Measurements from ENCODE around the gene RYR2. TPM values are rescaled to one million over a fixed set of nuclear protein-coding genes. Genes with fewer than 3 reads are reported as not detected.

Gene RYR2
- total RNA-seq, 2 donors from 2014 or later, result 0.18 to 0.45 TPM

GRCh38 chr1:237867380-237867888 lies 825.5 kb downstream of the RYR2 start:
- intact Hi-C loops (cut with DNase I, micrococcal nuclease), result no loop called here
- DNase-seq, result no peak
- ATAC-seq, result no peak

DNA sequence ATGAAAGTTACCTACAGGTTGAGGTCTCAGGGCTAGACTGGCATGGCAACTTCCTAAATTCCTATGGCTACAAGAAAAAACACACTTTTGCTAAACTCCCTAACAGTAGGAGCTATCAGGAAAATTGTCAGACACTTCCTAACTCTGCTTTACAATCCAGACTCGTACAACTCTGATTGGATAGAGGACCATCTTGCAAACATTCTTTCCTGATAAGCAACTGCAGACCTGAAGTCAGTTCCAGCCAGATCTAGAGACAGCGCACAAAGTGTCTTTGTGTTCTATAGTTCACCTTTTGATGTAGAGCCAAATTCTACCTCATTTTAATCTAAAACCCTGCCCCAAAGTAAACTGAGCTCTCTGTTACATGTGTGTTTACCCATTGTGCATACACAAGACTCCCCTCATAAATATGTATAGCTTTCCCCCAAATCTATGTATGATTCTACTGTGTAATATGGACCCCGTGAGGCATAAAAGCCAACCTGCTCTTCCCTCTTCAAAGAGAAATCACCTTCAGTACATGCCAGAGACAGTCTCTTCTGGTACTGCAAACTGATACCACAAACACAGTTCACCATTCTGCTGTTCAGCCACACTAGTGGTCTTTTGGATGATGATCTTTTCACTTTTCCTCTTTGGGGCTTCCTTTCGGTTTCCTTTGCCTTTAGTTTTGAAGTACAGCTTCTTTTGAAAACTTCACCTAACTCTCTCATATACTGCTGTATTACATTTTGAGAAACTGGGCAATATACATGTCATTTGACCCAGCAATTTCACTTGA lies 827.0 kb downstream of the RYR2 start:
- intact Hi-C loops (cut with DNase I, micrococcal nuclease), result no loop called here
- DNase-seq (no peak), ATAC-seq (peak; percentile 95)

DNA sequence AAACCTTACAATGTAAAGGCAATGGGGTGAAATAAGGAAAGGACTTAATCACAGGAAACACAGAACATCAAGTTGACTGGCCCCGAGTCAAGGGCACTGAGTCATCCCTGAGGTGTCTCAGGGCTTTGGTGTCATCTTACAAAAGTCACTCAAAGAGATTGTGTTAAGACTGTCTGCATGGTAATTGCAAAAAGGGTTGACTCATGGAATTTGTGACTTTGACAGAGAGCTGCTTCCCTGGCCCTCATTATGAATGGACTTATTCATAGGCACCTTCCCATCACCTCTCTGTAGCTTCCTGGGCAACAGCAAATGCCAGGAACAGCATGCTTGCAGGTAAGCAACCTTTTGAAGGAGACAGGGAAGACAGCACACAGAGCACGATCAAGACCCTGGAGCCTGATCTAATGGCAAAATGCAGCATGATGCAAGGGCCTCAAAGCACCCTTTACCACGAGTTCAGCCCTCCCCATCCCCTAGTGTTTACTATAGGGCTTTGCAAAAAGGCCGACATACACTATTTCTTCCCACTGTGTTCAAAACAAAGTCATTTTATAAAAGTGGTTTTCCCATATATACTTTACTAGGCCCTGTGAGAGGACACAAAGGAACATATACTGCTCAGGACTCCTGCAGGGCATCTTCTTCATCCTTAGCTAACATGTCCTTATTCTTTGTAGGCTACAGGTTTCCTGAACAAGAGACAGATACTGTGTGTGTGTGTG lies 831.7 kb downstream of the RYR2 start:
- no peak for DNase-seq
- intact Hi-C loops (cut with DNase I, micrococcal nuclease), result no loop called here
- no peak for ATAC-seq

GRCh38 chr1:237875291-237875690 lies 833.3 kb downstream of the RYR2 start:
- DNase-seq, result no peak
- intact Hi-C loops (cut with DNase I, micrococcal nuclease), result no loop called here
- ATAC-seq, result no peak

DNA sequence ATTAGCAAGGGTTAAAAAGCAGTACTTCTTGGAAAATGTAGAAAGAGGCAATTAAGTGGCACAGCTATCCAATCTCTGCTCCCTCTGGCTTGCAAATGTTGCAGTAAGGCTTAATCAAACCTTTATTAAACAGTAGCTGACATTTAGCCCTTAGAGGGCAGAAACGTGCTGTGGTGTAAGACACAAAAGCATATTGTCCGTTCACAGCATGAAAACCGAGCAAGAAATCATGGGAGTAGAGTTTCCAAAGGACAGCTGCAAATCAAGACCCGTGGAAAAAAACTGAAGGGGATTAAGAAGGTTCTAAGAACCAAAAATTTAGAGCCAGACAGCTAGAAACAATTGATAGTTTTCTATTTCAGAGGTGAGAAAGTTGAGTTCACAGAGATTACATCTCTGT lies 835.6 kb downstream of the RYR2 start:
- intact Hi-C loops (cut with DNase I, micrococcal nuclease), result no loop called here
- ATAC-seq (no peak), DNase-seq (no peak)

- DNase-seq (no peak), ATAC-seq (no peak)
- intact Hi-C loops (cut with DNase I, micrococcal nuclease), result no loop called here
These were observed 836.4 kb downstream of the RYR2 start for GRCh38 chr1:237878406-237878805.

DNA sequence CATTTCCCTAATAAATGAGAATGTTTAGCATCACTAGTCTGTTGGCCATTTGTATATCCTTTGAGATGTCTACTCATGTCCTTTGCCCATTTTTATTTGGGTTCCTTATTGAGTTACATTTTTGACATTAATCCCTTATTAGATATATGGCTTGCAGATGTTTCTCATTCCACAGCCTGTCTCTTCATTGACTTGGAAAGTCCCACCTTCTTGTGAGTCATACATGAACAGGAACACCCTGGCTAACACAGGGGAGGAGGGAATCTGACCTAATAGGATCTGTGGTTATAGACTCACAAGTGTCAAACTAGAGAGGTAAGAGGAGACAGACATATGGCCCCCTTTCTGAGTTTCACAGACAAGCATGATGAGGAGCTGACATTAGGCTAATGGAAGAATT lies 837.2 kb downstream of the RYR2 start:
- no peak for ATAC-seq
- DNase-seq, result no peak
- intact Hi-C loops (cut with DNase I, micrococcal nuclease), result no loop called here

Small RNAs within 50 kb of the gene (microRNA-seq; reads per million reads assigned to microRNA genes)
- gene MIR4428, result 0 reads per million in 2 donors

Other genes starting within 250 kb of the RYR2 start
- 10 to 100 TPM; 17.2 to 23.8 TPM for gene MTR, start 246.9 kb upstream of the RYR2 start, total RNA-seq
- gene MT1HL1, start 37.7 kb upstream of the RYR2 start, total RNA-seq, result not detected

All from left colon (tissue), 2 donors.